WTC11 (cell line): ENCODE results near the gene SHROOM1.

Experiments used
- ATF3 ChIP-seq: sonication (generic); formaldehyde crosslinking; conservative IDR thresholded peaks from 2 replicates; pipeline ENCODE4 v1.8.1; 2022; ENCODE audit warnings: mild to moderate bottlenecking, missing genetic modification reagents
- GABPB1 ChIP-seq: sonication (generic); formaldehyde crosslinking; IDR thresholded peaks from 2 replicates; pipeline ENCODE4 v1.8.1; 2023; ENCODE audit warnings: mild to moderate bottlenecking, missing genetic modification reagents
- NR1H2 ChIP-seq: sonication (generic); formaldehyde crosslinking; IDR thresholded peaks from 2 replicates; pipeline ENCODE4 v1.9.0; 2021; ENCODE audit warnings: mild to moderate bottlenecking, moderate library complexity, missing genetic modification reagents
- SP1 ChIP-seq: sonication (generic); formaldehyde crosslinking; conservative IDR thresholded peaks from 2 replicates; pipeline ENCODE4 v1.8.1; 2022; ENCODE audit warnings: missing genetic modification reagents
- TF ChIP-seq, protein P1 (sequence below): fragments of 200-600 bp; IDR thresholded peaks from 2 replicates; pipeline ENCODE4 v1.8.0; 2022; ENCODE audit warnings: antibody characterized with exemption
- TF ChIP-seq, protein P2 (sequence below): sonication (generic); formaldehyde crosslinking; IDR thresholded peaks from 2 replicates; pipeline ENCODE4 v1.8.1; 2022; ENCODE audit warnings: mild to moderate bottlenecking, moderate library complexity, missing genetic modification reagents

DNA sequence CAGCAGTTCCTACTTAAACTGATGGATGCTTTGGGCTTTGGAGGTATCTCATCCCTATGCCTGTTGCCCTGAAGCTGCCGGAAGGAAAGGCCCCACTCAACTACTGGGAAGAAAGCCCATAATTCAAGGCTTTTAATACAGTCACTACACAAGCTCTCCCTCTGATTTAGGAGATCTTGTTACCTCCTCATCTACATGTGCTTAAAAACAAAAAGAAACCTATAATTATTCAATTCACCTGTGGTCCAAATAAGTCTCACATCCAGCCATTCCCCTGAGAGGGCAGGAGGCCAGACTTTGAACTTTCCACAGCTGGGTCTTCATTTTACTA, 42.3 kb upstream of the SHROOM1 start:
- no peak for TF ChIP-seq SP1
- TF ChIP-seq NR1H2, result no peak
- TF ChIP-seq, protein P1, sequence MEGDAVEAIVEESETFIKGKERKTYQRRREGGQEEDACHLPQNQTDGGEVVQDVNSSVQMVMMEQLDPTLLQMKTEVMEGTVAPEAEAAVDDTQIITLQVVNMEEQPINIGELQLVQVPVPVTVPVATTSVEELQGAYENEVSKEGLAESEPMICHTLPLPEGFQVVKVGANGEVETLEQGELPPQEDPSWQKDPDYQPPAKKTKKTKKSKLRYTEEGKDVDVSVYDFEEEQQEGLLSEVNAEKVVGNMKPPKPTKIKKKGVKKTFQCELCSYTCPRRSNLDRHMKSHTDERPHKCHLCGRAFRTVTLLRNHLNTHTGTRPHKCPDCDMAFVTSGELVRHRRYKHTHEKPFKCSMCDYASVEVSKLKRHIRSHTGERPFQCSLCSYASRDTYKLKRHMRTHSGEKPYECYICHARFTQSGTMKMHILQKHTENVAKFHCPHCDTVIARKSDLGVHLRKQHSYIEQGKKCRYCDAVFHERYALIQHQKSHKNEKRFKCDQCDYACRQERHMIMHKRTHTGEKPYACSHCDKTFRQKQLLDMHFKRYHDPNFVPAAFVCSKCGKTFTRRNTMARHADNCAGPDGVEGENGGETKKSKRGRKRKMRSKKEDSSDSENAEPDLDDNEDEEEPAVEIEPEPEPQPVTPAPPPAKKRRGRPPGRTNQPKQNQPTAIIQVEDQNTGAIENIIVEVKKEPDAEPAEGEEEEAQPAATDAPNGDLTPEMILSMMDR, result no peak
- no peak for TF ChIP-seq ATF3
- no peak for TF ChIP-seq GABPB1 (CRISPR knock-in tag)
- TF ChIP-seq, protein P2, sequence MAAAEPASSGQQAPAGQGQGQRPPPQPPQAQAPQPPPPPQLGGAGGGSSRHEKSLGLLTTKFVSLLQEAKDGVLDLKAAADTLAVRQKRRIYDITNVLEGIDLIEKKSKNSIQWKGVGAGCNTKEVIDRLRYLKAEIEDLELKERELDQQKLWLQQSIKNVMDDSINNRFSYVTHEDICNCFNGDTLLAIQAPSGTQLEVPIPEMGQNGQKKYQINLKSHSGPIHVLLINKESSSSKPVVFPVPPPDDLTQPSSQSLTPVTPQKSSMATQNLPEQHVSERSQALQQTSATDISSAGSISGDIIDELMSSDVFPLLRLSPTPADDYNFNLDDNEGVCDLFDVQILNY (CRISPR knock-in tag), result no peak
